H9 (cell line): ENCODE results near the gene MEF2C. TPM values are rescaled to one million over a fixed set of nuclear protein-coding genes. Genes with fewer than 3 reads are reported as not detected.

Experiments
- DNase-seq: peaks from one replicate; pipeline ENCODE4 v3.0.0-alpha.2; 2017
- H2AFZ ChIP-seq: one replicate; pipeline ENCODE4 v1.6.1; 2013; ENCODE audit warnings: mild to moderate bottlenecking, low read length, control low read depth, moderate library complexity
- H2AK5ac ChIP-seq: 2 replicates; pipeline ENCODE4 v1.6.1; 2013; ENCODE audit warnings: low read length, control low read depth, mixed read lengths; ENCODE audit not compliant: insufficient read length
- H2BK120ac ChIP-seq: one replicate; pipeline ENCODE4 v1.6.1; 2013; ENCODE audit warnings: low read depth, mild to moderate bottlenecking, low read length, control low read depth, inconsistent platforms; ENCODE audit not compliant: poor library complexity, severe bottlenecking
- H2BK12ac ChIP-seq: 2 replicates; pipeline ENCODE4 v1.6.1; 2013; ENCODE audit warnings: low read length, control low read depth, mixed read lengths, low read depth; ENCODE audit not compliant: insufficient read length
- H2BK15ac ChIP-seq: 2 replicates; pipeline ENCODE4 v1.6.1; 2013; ENCODE audit warnings: low read depth, low read length, control low read depth
- H2BK20ac ChIP-seq: one replicate; pipeline ENCODE4 v1.6.1; 2013; ENCODE audit warnings: low read depth, mild to moderate bottlenecking, low read length, control low read depth, inconsistent platforms; ENCODE audit not compliant: poor library complexity, severe bottlenecking
- H2BK5ac ChIP-seq: 2 replicates; pipeline ENCODE4 v1.6.1; 2013; ENCODE audit warnings: low read length, control low read depth, mixed read lengths; ENCODE audit not compliant: insufficient read length
- H3K14ac ChIP-seq: 2 replicates; pipeline ENCODE4 v1.6.1; 2013; ENCODE audit warnings: low read length, control low read depth; ENCODE audit not compliant: insufficient read depth
- H3K18ac ChIP-seq: 2 replicates; pipeline ENCODE4 v1.6.1; 2013; ENCODE audit warnings: low read depth, mild to moderate bottlenecking, mixed read lengths, low read length, control low read depth; ENCODE audit not compliant: insufficient read length
- H3K23ac ChIP-seq: 2 replicates; pipeline ENCODE4 v1.6.1; 2013; ENCODE audit warnings: low read length, control low read depth, mixed read lengths, low read depth; ENCODE audit not compliant: insufficient read length
- H3K23me2 ChIP-seq: 2 replicates; pipeline ENCODE4 v1.6.1; 2013; ENCODE audit warnings: low read depth, mild to moderate bottlenecking, mixed read lengths, low read length, control low read depth; ENCODE audit not compliant: insufficient read length, poor library complexity, severe bottlenecking
- H3K27ac ChIP-seq: 2 replicates; pipeline ENCODE4 v1.5.1; 2013; ENCODE audit warnings: low read length, control low read depth, mixed read lengths, low read depth; ENCODE audit not compliant: insufficient read length
- H3K27me3 ChIP-seq: 2 replicates; pipeline ENCODE4 v1.6.1; 2013; ENCODE audit warnings: low read length, control low read depth, inconsistent platforms; ENCODE audit not compliant: insufficient read depth
- H3K4ac ChIP-seq: 2 replicates; pipeline ENCODE4 v1.6.1; 2013; ENCODE audit warnings: low read depth, mild to moderate bottlenecking, control low read depth, inconsistent platforms, low read length, moderate library complexity
- H3K4me1 ChIP-seq: 2 replicates; pipeline ENCODE4 v1.6.1; 2013; ENCODE audit warnings: low read length, control low read depth, inconsistent platforms; ENCODE audit not compliant: insufficient read depth
- H3K4me2 ChIP-seq: 2 replicates; pipeline ENCODE4 v1.6.1; 2013; ENCODE audit warnings: low read length, control low read depth, mixed read lengths; ENCODE audit not compliant: insufficient read length, insufficient read depth
- H3K56ac ChIP-seq: 2 replicates; pipeline ENCODE4 v1.6.1; 2013; ENCODE audit warnings: low read depth, mild to moderate bottlenecking, mixed read lengths, low read length, control low read depth; ENCODE audit not compliant: insufficient read length
- H3K79me1 ChIP-seq: 2 replicates; pipeline ENCODE4 v1.6.1; 2013; ENCODE audit warnings: low read depth, mild to moderate bottlenecking, moderate library complexity, low read length, control low read depth, inconsistent platforms; ENCODE audit not compliant: insufficient read depth, poor library complexity, severe bottlenecking
- H3K79me2 ChIP-seq: 2 replicates; pipeline ENCODE4 v1.6.1; 2013; ENCODE audit warnings: low read length, control low read depth, inconsistent platforms; ENCODE audit not compliant: insufficient read depth
- H3K9ac ChIP-seq: 2 replicates; pipeline ENCODE4 v1.6.1; 2013; ENCODE audit warnings: low read length, control low read depth, mixed read lengths; ENCODE audit not compliant: insufficient read length; ENCODE audit errors: extremely low read depth
- H3K9me3 ChIP-seq: one replicate; pipeline ENCODE4 v1.6.1; 2013; ENCODE audit warnings: low read depth, low read length, inconsistent platforms; ENCODE audit not compliant: control insufficient read depth
- H3T11ph ChIP-seq: one replicate; pipeline ENCODE4 v1.6.1; 2013; ENCODE audit warnings: mild to moderate bottlenecking, low read length, control low read depth, inconsistent platforms
- H4K20me1 ChIP-seq: one replicate; pipeline ENCODE4 v1.6.1; 2013; ENCODE audit not compliant: control insufficient read depth, insufficient read length, insufficient read depth
- H4K5ac ChIP-seq: 2 replicates; pipeline ENCODE4 v1.6.1; 2013; ENCODE audit warnings: low read depth, mild to moderate bottlenecking, mixed read lengths, low read length, control low read depth; ENCODE audit not compliant: insufficient read length
- H4K8ac ChIP-seq: replicated peaks from 2 replicates; pipeline ENCODE4 v1.6.1; 2013; ENCODE audit warnings: low read length, control low read depth, mixed read lengths, low read depth; ENCODE audit not compliant: insufficient read length
- H4K91ac ChIP-seq: 2 replicates; pipeline ENCODE4 v1.6.1; 2013; ENCODE audit warnings: low read depth, mild to moderate bottlenecking, moderate library complexity, mixed read lengths, low read length, control low read depth; ENCODE audit not compliant: insufficient read length
- H3K27ac Mint-ChIP-seq, 3 experiments: 2 replicates in 2 of 3; 3 replicates in 1 of 3; pipeline ENCODE4 v1.8.0; 2020 to 2021; ENCODE audit warnings: mixed read lengths in 3 of 3, mild to moderate bottlenecking in 1 of 3, moderate library complexity in 1 of 3
- H3K27me3 Mint-ChIP-seq: 2 replicates; pipeline ENCODE4 v1.8.0; 2021; ENCODE audit warnings: low read depth, mild to moderate bottlenecking, moderate library complexity, mixed read lengths
- H3K36me3 Mint-ChIP-seq, 3 experiments: 2 replicates in 2 of 3; 3 replicates in 1 of 3; pipeline ENCODE4 v1.8.0; 2020 to 2021; ENCODE audit warnings: low read depth in 3 of 3, mixed read lengths in 3 of 3; ENCODE audit not compliant: insufficient read depth in 1 of 3
- H3K4me1 Mint-ChIP-seq, 2 experiments: 2 replicates each; pipeline ENCODE4 v1.8.0; 2020; ENCODE audit warnings: mixed read lengths in 2 of 2
- H3K4me3 Mint-ChIP-seq, 2 experiments: 2 replicates in 1 of 2; 3 replicates in 1 of 2; pipeline ENCODE4 v1.8.0; 2020 to 2021; ENCODE audit warnings: mild to moderate bottlenecking in 2 of 2, mixed read lengths in 2 of 2, moderate library complexity in 1 of 2
- H3K9me3 Mint-ChIP-seq, 2 experiments: 2 replicates in 1 of 2; 3 replicates in 1 of 2; pipeline ENCODE4 v1.8.0; 2020; ENCODE audit warnings: mild to moderate bottlenecking in 2 of 2, mixed read lengths in 2 of 2, moderate library complexity in 1 of 2
- CTCF ChIP-seq: fragments of 200-600 bp; sonication (generic); conservative IDR thresholded peaks from 3 replicates; pipeline ENCODE4 v1.8.0; 2021; ENCODE audit warnings: antibody characterized with exemption, mild to moderate bottlenecking
- WGBS: extraction: QIAGEN DNeasy Blood & Tissue Kit; methylation state at CpG from one replicate; pipeline ENCODE4 v1.1.7; 2013; ENCODE audit warnings: missing lambda C conversion rate, low lambda C conversion rate, mixed read lengths; ENCODE audit not compliant: insufficient read length; ENCODE audit errors: extremely low coverage; 5-methylcytosine and 5-hydroxymethylcytosine counted together
- total RNA-seq: library from RNA; stranded (reverse); gene quantifications from 2 replicates; pipeline ENCODE4 v1.2.1, GENCODE V29; 2021

Gene MEF2C
- total RNA-seq, 1 experiment from 2014 or later, result 0.11 TPM

- Histone ChIP-seq H3K79me1 (no peaks in the 10 kb centered on the region), H3K23me2 (peaks cover 36% of the 10 kb centered on the region), H3K9ac (no peak overlapping the region), H2BK5ac (no peak overlapping the region), H4K5ac (no peak overlapping the region), H3K4me1 (peaks cover 7% of the 10 kb centered on the region; the same call in 1 of the 2 replicates), H3K9me3 (no peaks in the 10 kb centered on the region), H3K79me2 (no peaks in the 10 kb centered on the region), H2BK20ac (no peak overlapping the region), H2BK12ac (no peak overlapping the region), H3K14ac (no peak overlapping the region), H3K27me3 (peaks cover 56% of the 10 kb centered on the region), H3K4ac (no peak overlapping the region), H2AK5ac (no peak overlapping the region), H4K91ac (no peak overlapping the region), H3K23ac (no peak overlapping the region), H3K4me2 (peak overlapping the region; percentile 72), H2BK120ac (no peak overlapping the region), H2AFZ (no peak overlapping the region), H3K56ac (no peak overlapping the region), H3T11ph (no peak overlapping the region), H3K18ac (no peak overlapping the region), H2BK15ac (no peak overlapping the region), H3K27ac (no peak overlapping the region), H4K8ac (no peak overlapping the region), H4K20me1 (no peaks in the 10 kb centered on the region)
- peaks cover 98% of the 10 kb centered on the region for H3K27me3 Mint-ChIP-seq
- WGBS, result no CpG with 5 or more reads among the region's 39 CpGs
- no peaks in the 10 kb centered on the region for H3K36me3 Mint-ChIP-seq
- H3K4me3 Mint-ChIP-seq, result peak overlapping the region; percentile 52 to 77
- TF ChIP-seq CTCF, result no peak
- peak; percentile 80 for DNase-seq
- peaks cover 0 to 2% of the 10 kb centered on the region in 2 experiments; a peak in 2 of 5 replicates for H3K9me3 Mint-ChIP-seq
- peaks cover 52 to 69% of the 10 kb centered on the region in 2 experiments for H3K4me1 Mint-ChIP-seq
- H3K27ac Mint-ChIP-seq, result peak overlapping the region in 2 of 3 experiments; percentile 61 to 97; a peak in 1 of 7 replicates
Measured at GRCh38 chr5:88672644-88673252, 210.2 kb downstream of the MEF2C start.
